Ramos (cell line): ENCODE measurements around the gene ARMC6.

Experiments used
- in situ Hi-C: fragments of 300-500 bp; cut with MboI; formaldehyde crosslinking; loops from one replicate; pipeline ENCODE4 v1.14.3; 2022; ENCODE audit warnings: low sequenced_read_pairs; ENCODE audit not compliant: unreplicated experiment

Gene ARMC6

DNA sequence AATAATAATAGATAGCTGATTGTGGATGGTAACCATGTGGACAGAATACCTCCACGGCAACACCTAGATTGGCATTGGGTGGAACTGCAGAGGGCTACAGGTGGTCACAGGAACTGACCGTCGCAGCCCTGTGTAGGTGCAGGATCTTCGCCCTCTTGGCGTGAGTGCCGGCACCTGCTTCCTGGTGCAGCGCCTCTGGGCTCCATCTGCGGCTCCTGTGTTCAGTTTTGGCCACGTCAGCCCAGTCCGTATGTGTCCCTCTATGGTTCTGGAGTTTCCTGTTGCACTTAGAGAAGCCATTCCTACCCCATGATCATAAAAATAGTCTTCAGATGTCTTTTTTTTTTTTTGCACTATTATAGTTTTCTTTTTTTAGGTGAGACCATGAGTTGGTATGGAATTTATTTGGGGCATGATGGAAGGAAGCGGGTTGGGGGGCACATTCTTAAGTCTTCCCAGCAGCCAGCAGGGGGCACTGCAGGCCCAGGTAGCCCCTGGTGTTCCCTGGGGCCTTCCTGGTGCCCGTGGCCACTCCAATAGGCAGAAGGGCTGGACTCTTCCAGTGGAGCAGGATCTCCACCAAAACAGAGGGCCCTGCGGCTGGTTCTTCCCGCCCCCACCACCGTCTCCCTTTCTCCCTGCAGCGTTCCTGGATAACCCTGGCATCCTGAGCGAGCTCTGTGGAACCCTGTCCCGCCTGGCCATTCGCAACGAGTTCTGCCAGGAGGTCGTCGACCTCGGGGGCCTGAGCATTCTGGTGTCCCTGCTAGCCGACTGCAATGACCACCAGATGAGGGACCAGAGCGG is 20.3 kb downstream of the ARMC6 start:
- in situ Hi-C loops, result no loop called here

DNA sequence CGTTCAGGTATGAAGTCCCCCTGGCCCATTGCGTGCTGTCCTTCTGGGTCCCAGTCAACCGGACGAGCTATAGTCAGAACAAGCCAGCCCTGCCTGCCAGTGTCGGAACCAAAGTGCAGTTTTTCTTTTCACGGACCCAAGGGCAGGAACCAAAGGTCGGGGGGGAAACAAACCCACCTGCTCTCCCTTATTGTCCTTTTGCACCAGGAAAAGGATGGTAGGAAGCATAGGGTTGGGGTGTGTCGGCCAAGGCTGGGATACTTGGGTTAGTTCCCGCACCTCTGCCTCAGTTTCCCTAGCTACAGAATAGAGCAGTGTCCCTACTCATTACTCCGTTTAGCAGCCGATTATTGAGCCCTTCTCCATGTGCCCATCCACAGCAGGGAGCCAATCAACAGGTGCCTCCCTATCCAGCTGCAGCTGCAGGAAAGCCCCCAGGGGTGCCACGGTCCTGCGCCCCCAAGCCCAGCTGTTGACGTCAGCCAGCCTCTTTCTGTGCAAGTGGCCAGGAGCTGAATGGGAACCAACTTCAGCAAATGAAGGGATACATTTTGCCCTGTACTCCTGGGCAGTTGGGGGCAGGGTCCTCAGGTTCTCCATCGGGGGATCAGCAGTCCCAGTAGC is 21.0 kb downstream of the ARMC6 start:
- in situ Hi-C loops, result no loop called here

DNA sequence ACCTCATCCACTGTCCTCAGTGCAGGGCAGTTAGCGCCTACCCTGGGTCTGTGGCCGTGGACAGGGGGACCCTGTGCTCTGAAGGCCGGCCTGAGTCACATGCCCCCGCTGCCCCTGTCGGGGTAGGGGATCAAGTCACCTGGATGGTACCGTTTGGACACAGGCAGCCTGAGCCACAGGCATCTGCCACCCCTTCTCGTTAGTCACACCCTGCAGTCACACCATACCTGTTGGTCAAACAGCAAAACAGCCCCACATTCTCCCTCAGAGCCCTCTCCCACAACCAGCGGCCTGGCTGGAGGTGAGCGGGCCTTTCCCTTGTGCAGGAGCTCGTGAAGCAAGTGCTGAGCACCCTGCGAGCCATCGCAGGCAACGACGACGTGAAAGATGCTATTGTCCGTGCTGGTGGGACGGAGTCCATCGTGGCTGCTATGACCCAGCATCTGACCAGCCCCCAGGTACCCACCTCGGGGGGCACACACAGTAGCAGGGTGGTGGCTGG is 21.6 kb downstream of the ARMC6 start:
- in situ Hi-C loops, result no loop called here

DNA sequence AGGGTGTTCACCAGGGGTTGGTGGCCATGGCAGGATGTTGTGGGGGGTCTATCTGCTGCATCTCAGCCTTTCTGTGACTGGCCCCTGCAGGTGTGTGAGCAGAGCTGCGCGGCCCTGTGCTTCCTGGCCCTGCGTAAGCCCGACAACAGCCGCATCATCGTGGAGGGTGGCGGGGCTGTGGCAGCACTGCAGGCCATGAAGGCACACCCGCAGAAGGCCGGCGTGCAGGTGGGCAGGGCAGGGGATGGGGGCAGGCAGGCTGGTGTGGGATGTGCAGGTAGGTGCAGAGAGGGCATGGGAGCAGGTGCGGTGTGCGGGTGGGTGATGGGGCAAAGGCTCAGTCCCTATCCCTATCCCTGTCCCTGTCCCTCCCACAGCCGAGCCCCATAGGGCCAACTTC is 22.3 kb downstream of the ARMC6 start:
- in situ Hi-C loops, result no loop called here

DNA sequence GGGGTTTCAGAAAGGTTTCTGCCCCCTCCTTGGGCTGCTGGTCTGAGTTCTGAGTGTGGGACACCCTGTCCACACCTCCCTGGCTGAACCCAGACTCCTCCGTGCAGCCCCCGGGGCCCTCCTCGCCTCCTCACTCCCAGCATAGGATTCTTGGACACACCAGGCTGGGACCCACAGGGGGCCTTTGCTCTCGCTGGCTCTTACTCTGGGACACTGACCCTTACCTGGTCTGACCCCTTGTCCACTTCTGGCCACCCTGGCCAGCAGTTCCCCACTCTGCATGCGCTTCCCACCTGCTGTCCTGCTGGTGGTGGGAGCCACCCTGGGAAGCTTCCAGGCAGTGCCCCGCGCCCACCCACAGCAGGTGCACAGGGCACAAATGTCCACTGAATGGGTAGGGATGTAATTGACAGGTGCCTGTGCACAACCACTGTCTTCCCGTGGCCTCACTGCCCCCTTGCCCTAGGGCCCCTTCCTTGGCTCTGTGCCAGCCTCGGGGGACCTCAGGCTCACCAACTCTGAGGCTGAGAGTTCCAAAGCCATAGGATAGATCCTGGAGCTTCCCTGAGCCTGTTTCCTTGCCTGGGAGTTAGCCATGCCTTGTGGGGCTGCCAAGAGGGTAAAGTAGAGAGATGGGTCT is 23.4 kb downstream of the ARMC6 start:
- in situ Hi-C loops, result no loop called here

DNA sequence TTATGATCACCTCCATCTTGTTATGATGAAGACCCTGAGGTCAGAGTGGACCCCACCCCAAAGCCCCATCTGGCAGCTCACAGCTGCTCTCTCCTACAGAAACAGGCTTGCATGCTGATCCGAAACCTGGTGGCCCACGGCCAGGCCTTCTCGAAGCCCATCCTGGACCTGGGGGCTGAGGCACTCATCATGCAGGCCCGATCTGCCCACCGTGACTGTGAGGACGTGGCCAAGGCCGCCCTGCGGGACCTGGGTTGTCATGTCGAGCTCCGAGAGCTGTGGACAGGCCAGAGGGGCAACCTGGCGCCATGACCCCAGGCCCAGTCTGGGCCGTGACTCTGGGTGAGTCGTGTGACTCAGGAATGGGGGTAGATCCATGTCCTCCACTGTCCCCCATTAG is 23.9 kb downstream of the ARMC6 start:
- in situ Hi-C loops, result no loop called here

DNA sequence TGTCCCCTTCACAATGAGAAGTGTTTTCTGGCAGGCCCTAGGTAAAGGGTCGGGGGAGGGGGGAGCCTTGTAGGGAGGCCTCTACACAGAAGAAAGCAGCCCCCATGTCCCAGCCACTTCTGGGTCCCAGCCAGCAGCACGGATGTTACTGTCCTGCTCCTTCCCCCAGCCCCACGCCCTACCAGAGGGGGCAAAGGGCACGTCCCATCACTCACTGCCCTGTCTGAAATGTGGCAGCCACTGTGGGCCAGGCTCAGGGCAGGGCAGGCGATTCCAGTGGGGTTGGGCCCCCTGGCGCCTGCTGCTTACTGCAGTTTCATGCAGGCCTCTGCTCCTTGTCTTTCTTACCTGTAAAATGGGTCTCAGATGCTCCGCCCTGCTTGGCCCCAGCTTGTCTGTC is 24.3 kb downstream of the ARMC6 start:
- in situ Hi-C loops, result no loop called here

DNA sequence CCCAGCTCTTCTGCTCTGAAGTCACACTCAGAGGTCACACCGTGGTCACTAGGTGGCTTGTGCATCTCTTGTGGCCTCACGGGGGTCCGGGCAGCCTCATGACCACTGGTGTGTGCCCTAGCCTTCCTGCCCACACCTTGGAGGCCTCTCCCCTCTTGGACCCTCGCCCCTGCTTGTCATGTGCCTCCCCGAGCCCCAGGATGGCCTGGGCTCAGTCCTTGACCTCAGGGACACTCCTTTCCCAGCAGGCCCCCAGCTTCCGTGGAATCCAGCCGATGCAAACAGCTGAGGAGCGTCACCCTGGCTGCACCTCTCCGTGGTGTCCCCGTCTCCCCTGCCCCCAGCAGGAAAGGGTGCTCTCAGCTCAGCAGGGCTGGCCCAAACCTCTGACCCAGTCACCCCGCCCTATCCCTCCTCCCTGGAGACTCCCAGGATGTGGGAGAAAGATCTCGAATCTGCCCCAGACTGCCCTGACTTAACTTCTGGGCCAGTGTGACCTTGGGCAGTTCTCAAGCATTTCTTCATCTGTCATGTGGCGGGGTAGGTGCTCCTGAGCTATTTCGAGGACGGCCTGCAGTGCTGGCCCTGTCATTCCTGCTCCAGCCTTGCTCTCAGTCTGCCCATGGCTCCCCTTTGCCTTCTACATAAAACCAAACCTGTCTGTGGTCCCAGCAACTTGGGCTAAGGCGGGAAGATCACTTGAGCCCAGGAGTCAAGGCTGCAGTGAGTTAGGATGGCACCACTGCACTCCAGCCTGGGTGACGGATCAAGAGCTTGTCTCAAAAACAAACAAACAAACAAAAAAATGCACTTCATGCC is 25.8 kb downstream of the ARMC6 start:
- in situ Hi-C loops, result no loop called here

DNA sequence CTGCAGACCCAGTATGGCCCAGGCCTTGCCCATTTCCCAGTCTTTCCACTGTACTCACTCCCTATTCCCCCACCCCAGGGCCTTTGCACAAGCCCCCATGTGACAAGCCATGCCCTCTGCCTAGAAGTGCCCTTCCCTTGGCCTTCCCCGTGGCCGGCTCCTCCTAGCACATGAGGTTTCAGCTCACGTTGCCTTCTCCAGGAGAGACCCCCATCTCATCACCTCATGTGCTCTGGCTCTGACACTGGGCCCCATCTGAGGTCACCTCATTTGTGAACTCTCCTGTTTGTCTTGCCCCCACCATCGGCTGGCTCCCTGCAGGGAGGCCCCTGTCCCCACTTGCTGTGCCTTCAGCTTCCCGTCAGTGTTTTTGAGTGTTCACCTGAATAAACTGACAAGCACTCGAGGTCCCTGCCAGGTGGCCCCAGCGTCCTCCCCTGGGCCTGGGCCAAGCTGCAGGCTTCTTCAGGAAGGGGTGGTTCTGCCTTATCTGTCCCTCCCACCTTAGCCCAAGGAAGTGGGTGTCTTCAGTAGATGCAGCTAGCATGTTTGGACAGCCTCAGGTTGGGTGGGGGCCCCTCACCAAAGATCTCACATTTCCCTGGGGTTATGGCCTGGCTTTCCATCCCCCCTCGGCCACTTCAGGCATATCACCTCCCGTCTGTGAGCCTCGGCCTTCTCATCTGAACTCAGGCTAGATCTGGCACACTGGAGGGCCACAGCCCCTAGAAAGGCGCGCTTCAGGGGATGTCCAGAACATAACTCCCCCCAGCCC is 26.6 kb downstream of the ARMC6 start:
- in situ Hi-C loops, result no loop called here

DNA sequence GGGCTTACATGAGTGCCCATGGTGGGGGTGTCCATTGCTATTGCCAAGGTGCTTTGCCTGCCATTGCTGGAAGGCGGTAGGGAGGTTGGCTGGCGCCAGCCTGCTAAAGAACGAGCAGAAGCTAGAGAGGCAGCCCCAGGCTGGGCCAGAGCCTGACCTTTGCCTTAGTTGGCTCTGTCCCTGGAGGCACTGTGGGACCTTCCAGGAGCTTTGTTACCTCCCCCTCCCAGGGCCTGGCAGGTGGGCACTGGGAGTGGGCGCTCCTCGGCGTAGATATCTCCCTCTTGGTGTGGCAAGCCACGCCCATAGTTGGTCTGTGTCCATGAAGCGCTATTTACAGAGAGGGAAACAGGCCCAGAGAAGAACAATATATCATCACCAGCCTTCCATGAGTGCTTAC is 28.1 kb downstream of the ARMC6 start:
- in situ Hi-C loops, result no loop called here

DNA sequence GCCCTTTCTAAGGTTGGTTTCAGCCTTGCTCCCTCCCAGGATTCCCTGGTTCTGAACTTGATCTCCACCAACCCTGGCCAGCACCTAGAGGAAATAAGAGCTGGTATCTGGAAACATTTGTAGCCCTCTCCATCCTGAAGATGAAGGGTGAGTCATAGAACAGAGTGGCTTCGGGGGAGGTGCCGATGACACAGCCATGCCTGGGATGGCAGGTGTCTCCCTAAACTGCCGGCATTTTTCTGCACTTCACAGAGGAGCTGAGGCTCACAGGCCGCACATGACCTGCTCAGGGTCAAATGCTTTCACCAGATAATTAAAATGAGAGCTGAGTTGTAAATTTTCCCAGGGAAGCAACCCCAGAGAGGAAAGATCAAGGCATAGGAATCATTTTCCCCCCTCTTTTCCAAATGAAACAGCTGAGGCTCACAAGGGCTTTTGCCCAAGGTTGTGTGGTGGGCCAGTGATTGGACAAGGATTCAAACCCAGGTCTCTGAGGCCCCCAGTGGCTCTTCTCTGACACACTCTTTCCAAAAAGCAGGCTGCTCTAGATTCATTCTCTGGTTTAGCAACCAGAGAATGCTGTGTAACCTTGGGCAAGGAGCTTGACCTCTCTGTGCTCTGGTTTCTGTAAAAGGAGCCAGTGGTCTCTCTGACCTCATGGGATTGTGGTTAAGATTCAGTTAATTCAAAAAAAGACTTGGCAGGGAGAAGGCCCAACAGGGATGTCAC is 29.2 kb downstream of the ARMC6 start:
- in situ Hi-C loops, result no loop called here

DNA sequence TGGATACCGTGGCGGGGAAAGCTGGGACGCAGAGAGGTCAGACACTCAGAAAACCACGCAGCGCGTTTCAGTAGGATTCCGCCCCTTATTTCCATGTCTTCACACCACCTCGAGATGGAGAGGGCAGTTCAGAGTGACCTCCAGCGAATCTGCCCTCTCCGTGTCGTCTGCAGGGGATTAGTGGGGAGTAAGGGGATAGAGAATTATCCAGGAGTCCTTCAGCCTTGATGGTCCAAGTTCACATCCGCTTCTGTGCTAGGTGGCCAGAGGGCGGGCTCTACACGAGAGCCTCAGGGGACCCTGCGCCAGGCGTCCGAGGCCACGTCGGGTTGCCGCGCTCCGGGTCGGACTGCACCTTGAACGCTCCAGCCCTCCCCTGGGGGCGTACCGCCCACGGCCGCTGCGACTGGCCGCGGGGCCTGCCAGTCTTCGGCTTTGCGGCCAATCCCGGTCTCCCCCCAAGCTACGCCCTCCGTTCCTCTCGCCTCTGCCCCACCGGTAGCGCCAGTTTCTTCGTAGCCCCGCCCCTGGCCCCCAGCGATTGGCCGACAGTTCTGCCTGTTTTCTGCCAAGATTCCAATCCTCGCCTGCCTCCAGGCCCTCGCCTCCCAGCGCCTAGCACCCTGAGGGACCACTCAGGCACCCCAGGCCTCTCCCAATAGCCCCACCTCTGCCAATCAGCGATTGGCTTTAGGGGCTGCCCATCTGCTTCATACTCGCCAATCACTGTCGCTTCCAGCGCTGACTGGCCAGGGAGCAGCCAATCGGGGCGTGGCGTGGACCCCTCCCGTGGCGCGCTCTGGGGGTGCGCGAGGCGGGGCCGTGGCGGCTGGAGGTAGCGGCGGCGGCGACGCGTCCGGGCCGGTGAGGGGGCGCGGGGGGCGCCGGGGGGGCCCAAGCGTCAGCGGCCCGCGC is 30.0 kb downstream of the ARMC6 start, which contains the start of gene SLC25A42:
Gene SLC25A42, plus strand, starts transcription at position 812 of the 915 bp plus-strand sequence. CDS start 32,131 bp downstream, outside the sequence.
- in situ Hi-C loops, result no loop called here

DNA sequence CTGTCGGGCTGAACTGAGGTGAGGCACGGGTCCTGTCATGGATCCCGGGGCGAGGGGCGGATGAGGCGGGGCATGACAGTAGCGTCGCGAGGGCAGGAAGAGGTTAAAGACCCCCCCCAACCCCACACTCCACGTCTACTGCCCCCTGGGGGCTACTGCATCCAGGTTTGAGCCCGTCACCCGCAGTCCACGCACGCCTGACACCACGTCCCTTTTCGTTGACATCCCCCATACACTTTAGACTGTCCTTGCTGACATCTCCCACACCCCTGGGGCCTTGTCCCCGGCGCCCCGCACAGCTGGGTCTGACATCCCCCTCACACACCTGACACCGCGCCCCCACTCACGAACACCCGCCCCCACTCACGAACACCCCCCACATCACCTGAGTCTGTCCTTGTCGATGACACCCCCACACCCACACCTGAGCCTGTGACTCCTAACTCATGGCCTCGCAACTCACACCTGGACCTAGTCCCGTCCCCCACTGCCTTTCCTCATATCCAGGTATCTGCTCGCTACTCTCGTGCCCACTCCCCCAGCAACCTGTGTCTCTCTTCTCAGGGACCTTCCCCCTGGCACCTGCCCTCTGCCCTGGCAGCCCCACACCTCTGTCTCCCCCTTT is 30.8 kb downstream of the ARMC6 start:
- in situ Hi-C loops, result no loop called here

DNA sequence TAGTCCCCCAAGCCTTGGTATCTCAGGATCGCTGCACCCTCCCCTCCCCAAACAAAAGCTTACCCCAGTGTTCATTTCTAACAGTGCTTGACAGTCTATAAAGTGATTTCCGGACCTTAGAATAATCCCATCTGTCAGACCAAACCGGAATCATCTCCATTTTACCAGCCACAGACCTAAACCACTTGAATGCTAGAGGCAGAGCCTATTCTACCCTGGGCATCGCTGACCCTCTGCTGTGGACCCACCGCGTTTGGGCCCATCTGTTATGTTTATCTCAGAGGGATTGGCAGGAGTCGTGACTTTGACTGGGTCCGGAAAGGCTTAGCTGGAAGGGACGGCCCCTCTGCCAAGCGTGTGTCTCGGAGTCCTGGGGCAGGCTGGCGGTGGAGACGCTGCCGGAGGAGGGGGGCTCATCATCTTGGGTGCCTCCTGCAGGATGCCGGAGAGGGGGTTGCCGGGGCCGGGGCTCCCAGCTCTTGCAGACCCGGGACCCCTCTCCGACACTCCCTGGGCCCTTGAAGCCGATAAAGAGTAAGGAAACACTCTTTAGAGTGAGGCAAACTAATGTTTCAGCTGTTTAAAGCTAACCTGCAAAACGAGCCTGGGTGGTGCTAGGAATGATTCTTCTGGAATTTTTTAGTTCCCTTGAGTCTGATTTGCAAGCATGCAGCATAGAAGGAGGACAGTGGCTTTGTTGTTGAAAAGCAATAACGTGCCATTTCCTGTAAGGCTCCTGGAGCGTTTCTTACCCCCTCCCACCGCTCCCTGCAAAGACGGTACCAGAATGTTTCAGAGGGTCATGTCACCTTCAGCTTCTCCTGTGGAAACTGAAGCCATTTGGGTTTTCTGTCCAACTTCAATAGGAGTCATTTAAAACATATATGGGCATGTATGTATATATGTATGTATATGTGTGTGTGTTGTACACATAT is 31.7 kb downstream of the ARMC6 start:
- in situ Hi-C loops, result no loop called here

DNA sequence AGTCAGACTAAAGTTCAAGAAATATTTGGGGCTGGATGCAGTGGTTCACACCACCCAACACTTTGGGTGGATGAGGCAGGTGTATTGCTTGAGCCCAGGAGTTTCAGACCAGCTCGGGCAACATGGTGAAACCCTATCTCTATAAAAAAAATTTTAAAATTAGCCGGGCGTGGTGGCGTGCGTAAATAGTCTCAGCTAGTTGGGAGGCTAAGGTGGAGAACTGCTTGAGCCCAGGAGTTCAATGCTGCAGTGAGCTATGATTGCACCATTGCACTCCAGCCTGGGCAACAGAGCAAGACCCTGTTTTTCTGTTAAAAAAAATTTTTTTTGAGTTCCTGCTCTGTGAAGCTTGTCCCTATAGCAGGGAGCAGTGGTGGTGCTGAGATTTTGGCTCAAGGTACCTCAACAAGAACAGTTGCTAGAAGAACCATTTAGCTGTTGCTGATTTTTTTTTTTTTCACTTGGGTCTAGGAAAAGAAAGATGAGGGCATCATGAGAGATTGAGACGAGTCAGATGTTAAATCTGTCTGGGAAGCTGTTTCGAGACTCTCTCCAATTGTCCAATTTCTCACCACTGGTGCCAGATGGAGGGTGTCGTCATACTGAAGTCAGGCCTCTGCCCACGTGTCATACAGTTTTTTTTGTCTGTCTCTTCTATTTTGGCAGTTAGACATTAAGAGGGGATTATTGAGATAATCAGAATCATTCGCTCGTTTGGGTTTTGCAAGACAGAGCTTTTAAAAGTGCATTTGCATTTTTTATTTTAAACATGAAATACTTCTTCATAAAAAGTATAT is 34.1 kb downstream of the ARMC6 start:
- in situ Hi-C loops, result no loop called here
